SU-DHL-6 (cell line): ENCODE measurements around the gene PROSER3.

ENCODE experiments used
- H2AFZ ChIP-seq: fragments of 200-600 bp; sonication (generic); 2 replicates; pipeline ENCODE4 v1.6.1; 2014; ENCODE audit warnings: low read depth, mild to moderate bottlenecking, moderate library complexity, mixed read lengths, antibody characterized with exemption, low read length; ENCODE audit not compliant: severe bottlenecking
- H3F3A ChIP-seq: fragments of 200-600 bp; shearing (Covaris generic); 2 replicates; pipeline ENCODE4 v1.6.0; 2016; ENCODE audit warnings: antibody characterized with exemption, mild to moderate bottlenecking; ENCODE audit not compliant: insufficient read depth
- H3K27ac ChIP-seq: fragments of 200-600 bp; sonication (generic); 2 replicates; pipeline ENCODE4 v1.5.1; 2016; ENCODE audit warnings: low read depth, mild to moderate bottlenecking, low read length, moderate library complexity, mixed read lengths
- H3K27me3 ChIP-seq: fragments of 200-600 bp; sonication (generic), shearing (Covaris generic); 2 replicates; pipeline ENCODE4 v1.6.0; 2014; ENCODE audit warnings: mild to moderate bottlenecking, low read length
- H3K36me3 ChIP-seq: fragments of 200-600 bp; sonication (generic); 2 replicates; pipeline ENCODE4 v1.6.1; 2014; ENCODE audit warnings: mild to moderate bottlenecking, low read length, mixed read lengths
- H3K4me2 ChIP-seq: fragments of 300-600, 200-600 bp; shearing (Covaris generic), sonication (generic); 2 replicates; pipeline ENCODE4 v1.6.0; 2014; ENCODE audit warnings: low read length, low read depth, mild to moderate bottlenecking; ENCODE audit not compliant: poor library complexity, severe bottlenecking
- H3K4me3 ChIP-seq: fragments of 200-600 bp; sonication (generic); 2 replicates; pipeline ENCODE4 v1.5.1; 2014; ENCODE audit warnings: antibody characterized with exemption, low read length, mild to moderate bottlenecking, mixed read lengths; ENCODE audit not compliant: insufficient read depth, poor library complexity, severe bottlenecking
- H3K79me2 ChIP-seq: fragments of 200-600 bp; sonication (generic); 2 replicates; pipeline ENCODE4 v1.6.1; 2014; ENCODE audit warnings: mild to moderate bottlenecking, low read length, moderate library complexity; ENCODE audit not compliant: insufficient read depth
- H3K9ac ChIP-seq: fragments of 200-600 bp; sonication (generic); 2 replicates; pipeline ENCODE4 v1.7.0; 2014; ENCODE audit warnings: mild to moderate bottlenecking, low read length
- H3K9me2 ChIP-seq: fragments of 200-600 bp; sonication (generic); replicated peaks from 2 replicates; pipeline ENCODE4 v1.6.1; 2014; ENCODE audit warnings: low read length; ENCODE audit not compliant: insufficient read depth
- H3K9me3 ChIP-seq: fragments of 200-600 bp; sonication (generic); 2 replicates; pipeline ENCODE4 v1.6.1; 2014; ENCODE audit warnings: low read length, mixed read lengths; ENCODE audit not compliant: insufficient read depth
- H4K20me1 ChIP-seq: fragments of 200-600 bp; sonication (generic); 2 replicates; pipeline ENCODE4 v1.6.1; 2014; ENCODE audit warnings: low read depth, mild to moderate bottlenecking, antibody characterized with exemption, low read length, moderate library complexity, mixed read lengths
- EZH2phosphoT487 ChIP-seq: fragments of 200-600 bp; sonication (generic), shearing (Covaris generic); conservative IDR thresholded peaks from 2 replicates; pipeline ENCODE4 v1.6.1; 2018; ENCODE audit warnings: mild to moderate bottlenecking, antibody characterized with exemption, low read length, moderate library complexity, mixed read lengths
- TF ChIP-seq, protein P1 (sequence below): fragments of 200-600 bp; sonication (generic); IDR thresholded peaks from one replicate; pipeline ENCODE4 v1.5.1; 2017; ENCODE audit warnings: antibody characterized with exemption, mild to moderate bottlenecking, low read length, moderate library complexity; ENCODE audit not compliant: insufficient read depth, poor library complexity, severe bottlenecking

The PROSER3 gene

GRCh38 chr19:35790981-35791813 lies 33.2 kb downstream of the PROSER3 start:
- H2AFZ ChIP-seq: no peak overlapping the region
- no peak overlapping the region for H3K4me3 ChIP-seq
- no peaks in the 10 kb centered on the region for H4K20me1 ChIP-seq
- H3K27ac ChIP-seq: no peak overlapping the region
- no peak for TF ChIP-seq EZH2phosphoT487
- TF ChIP-seq, protein P1, sequence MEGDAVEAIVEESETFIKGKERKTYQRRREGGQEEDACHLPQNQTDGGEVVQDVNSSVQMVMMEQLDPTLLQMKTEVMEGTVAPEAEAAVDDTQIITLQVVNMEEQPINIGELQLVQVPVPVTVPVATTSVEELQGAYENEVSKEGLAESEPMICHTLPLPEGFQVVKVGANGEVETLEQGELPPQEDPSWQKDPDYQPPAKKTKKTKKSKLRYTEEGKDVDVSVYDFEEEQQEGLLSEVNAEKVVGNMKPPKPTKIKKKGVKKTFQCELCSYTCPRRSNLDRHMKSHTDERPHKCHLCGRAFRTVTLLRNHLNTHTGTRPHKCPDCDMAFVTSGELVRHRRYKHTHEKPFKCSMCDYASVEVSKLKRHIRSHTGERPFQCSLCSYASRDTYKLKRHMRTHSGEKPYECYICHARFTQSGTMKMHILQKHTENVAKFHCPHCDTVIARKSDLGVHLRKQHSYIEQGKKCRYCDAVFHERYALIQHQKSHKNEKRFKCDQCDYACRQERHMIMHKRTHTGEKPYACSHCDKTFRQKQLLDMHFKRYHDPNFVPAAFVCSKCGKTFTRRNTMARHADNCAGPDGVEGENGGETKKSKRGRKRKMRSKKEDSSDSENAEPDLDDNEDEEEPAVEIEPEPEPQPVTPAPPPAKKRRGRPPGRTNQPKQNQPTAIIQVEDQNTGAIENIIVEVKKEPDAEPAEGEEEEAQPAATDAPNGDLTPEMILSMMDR: peak; percentile 19
- no peaks in the 10 kb centered on the region for H3K36me3 ChIP-seq
- H3F3A ChIP-seq: no peaks in the 10 kb centered on the region
- H3K9me3 ChIP-seq: no peaks in the 10 kb centered on the region
- no peaks in the 10 kb centered on the region for H3K79me2 ChIP-seq
- H3K4me2 ChIP-seq: no peak overlapping the region
- H3K9ac ChIP-seq: no peak overlapping the region
- H3K9me2 ChIP-seq: no peaks in the 10 kb centered on the region
- no peaks in the 10 kb centered on the region for H3K27me3 ChIP-seq

GRCh38 chr19:35791814-35792279 lies 33.9 kb downstream of the PROSER3 start:
- H3K9me3 ChIP-seq: no peaks in the 10 kb centered on the region
- no peak overlapping the region for H3K27ac ChIP-seq
- H3K79me2 ChIP-seq: no peaks in the 10 kb centered on the region
- TF ChIP-seq, protein P1: no peak
- H3K27me3 ChIP-seq: no peaks in the 10 kb centered on the region
- no peak overlapping the region for H3K9ac ChIP-seq
- H3K4me2 ChIP-seq: no peak overlapping the region
- H3K9me2 ChIP-seq: no peaks in the 10 kb centered on the region
- H3K4me3 ChIP-seq: no peak overlapping the region
- H3F3A ChIP-seq: no peaks in the 10 kb centered on the region
- H2AFZ ChIP-seq: no peak overlapping the region
- H3K36me3 ChIP-seq: no peaks in the 10 kb centered on the region
- H4K20me1 ChIP-seq: no peaks in the 10 kb centered on the region

DNA sequence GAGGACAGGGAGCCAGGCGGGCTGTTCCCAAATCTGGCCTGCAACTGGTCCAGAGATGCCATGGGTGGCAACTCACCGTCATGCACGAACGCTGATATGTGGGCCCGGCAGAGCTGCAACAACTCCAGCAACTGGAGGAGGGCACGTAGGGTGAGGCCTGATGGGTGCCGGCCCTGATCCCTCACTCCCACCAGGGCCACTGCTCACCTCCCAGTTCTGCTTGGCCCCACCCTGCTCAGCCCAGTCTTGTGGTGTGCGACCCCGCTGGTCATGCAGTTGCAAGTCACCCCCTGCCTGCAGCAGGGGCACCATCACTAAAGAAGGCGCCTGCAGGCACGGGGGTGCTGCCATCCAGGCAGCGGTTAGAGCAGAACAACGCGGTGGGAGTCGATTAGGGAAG lies 34.3 kb downstream of the PROSER3 start:
- no peak overlapping the region for H3K27ac ChIP-seq
- H3K36me3 ChIP-seq: no peaks in the 10 kb centered on the region
- H2AFZ ChIP-seq: no peak overlapping the region
- no peak overlapping the region for H3K9ac ChIP-seq
- no peaks in the 10 kb centered on the region for H3K9me2 ChIP-seq
- H3K4me3 ChIP-seq: no peak overlapping the region
- H3K9me3 ChIP-seq: no peaks in the 10 kb centered on the region
- no peak for TF ChIP-seq EZH2phosphoT487
- TF ChIP-seq, protein P1: no peak
- no peaks in the 10 kb centered on the region for H3F3A ChIP-seq
- H4K20me1 ChIP-seq: no peaks in the 10 kb centered on the region
- H3K79me2 ChIP-seq: no peaks in the 10 kb centered on the region
- no peak overlapping the region for H3K4me2 ChIP-seq
- no peaks in the 10 kb centered on the region for H3K27me3 ChIP-seq
